ENCODE results near the gene LGALS8. TPM values are rescaled to one million over a fixed set of nuclear protein-coding genes. Genes with fewer than 3 reads are reported as not detected.
A peak's percentile ranks its signal among the peaks of the same experiment; 100 is the strongest.

The LGALS8 gene
- total RNA-seq, 1 donor from 2014 or later: 23.3 TPM

DNA sequence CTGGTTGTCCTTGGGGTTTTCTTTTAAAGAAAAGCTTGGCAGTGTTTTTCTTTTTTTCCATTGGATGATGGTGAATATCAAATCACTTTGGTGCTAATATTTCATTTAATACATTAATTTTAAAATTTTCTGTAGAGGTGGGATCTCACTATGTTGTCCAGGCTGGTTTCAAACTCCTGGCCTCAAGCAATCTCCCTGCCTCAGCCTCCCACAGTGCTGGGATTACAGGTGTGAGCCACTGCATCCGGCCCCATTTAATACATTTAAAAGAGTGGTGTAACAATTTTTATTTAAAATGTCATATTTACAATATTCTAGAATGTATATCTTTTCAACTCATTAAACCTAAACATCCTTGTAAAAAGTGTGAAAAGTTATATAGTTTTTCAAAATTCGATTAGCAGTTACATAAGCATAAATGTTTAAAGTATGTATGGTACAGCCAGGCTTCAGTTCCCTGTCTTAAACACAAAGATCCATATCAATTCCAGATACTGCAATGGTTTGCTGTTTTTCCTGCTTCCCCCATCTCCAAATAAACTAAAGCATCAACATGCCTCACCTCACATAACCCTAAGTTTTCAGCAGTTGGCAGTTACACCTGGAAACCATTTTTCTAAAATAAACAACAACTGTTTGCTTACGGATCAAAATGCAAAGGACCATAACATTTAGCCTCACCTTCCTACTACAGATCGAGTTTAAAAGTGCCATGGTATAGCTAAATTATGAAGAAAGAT lies 8.9 kb upstream of the LGALS8 start:
- DNase-seq (ENCODE audit: low read depth, low spot score): no peak
- Mint-ChIP-seq H3K27ac (ENCODE audit: unreplicated experiment) (no peak overlapping the region), H3K9me3 (no peaks in the 10 kb centered on the region), H3K36me3 (ENCODE audit: low read depth) (no peaks in the 10 kb centered on the region), H3K4me1 (no peaks in the 10 kb centered on the region), H3K27me3 (ENCODE audit: low read depth) (no peaks in the 10 kb centered on the region), H3K4me3 (no peak overlapping the region)
- TF ChIP-seq, protein P1, sequence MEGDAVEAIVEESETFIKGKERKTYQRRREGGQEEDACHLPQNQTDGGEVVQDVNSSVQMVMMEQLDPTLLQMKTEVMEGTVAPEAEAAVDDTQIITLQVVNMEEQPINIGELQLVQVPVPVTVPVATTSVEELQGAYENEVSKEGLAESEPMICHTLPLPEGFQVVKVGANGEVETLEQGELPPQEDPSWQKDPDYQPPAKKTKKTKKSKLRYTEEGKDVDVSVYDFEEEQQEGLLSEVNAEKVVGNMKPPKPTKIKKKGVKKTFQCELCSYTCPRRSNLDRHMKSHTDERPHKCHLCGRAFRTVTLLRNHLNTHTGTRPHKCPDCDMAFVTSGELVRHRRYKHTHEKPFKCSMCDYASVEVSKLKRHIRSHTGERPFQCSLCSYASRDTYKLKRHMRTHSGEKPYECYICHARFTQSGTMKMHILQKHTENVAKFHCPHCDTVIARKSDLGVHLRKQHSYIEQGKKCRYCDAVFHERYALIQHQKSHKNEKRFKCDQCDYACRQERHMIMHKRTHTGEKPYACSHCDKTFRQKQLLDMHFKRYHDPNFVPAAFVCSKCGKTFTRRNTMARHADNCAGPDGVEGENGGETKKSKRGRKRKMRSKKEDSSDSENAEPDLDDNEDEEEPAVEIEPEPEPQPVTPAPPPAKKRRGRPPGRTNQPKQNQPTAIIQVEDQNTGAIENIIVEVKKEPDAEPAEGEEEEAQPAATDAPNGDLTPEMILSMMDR (conservative IDR thresholded peaks at IDR 0.05): no peak

DNA sequence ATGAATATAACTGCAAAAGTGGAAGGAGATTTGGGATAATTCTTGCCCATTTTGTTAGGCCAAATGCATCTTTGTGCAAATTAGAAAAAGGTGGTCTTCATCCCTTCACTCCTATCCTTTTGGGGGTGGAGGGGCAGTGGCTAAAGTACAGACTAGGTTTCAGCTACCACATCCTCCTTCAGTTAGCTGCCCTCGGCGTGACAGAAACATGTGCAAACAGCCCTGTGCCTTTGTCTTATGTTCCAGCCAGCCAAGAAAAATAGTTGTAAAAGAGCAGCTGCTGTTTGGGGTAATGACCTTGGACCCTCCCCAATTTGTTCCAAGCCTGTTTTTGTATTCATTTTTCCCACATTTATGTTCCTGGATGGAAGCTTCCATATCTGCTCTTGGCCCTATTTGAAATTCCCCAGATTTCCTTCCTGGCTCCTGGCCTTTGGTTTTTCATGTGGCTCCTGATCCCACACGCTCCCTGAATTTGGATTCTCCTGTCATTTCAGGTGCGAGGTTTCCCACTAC lies 8.3 kb upstream of the LGALS8 start:
- no peak overlapping the region for H3K27ac Mint-ChIP-seq (ENCODE audit: unreplicated experiment)
- TF ChIP-seq, protein P1 (conservative IDR thresholded peaks at IDR 0.05): no peak

DNA sequence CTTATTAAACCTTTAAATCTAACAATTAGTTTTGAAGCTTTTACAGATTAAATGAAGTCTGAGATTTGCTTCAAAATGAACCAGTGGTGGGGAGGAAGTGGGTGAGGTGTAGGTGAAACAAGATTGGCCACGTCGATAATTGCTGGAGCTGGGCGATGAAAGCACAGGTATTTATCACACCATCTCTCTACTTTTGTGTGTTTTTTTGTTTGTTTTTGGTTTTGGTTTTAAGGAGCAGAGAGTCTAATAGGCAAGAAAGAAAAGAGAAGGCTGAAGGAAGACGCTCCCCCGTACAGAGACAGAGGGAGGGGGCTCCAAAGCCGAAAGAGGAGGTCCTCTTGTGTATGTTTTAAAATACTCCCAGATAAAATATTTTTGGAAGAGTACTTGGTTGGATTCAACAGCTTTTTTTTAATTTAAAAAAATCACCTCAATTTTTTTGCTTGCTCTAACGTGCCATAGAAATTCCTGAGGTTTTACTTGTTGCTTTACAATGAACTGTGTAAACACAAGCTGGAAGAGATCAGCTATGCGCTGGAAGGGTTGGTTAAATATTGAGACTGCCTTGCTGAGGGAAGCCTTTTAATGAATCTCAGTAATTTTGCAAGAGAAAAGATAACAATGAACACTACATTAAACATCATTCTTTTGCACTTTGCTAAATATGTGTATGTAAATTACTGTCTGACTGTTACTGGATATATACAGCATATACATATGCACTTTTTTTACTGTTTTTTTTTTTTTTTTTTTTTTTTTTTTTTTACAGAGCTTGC lies 6.7 kb upstream of the LGALS8 start:
- Mint-ChIP-seq H3K9me3 (no peaks in the 10 kb centered on the region), H3K4me3 (peak overlapping the region; percentile 18), H3K27ac (ENCODE audit: unreplicated experiment) (no peak overlapping the region), H3K36me3 (ENCODE audit: low read depth) (no peaks in the 10 kb centered on the region), H3K27me3 (ENCODE audit: low read depth) (no peaks in the 10 kb centered on the region), H3K4me1 (no peaks in the 10 kb centered on the region)
- TF ChIP-seq, protein P1 (conservative IDR thresholded peaks at IDR 0.05): no peak
- DNase-seq (ENCODE audit: low read depth, low spot score): no peak

More for the DNA sequence above, 8.3 kb upstream of the LGALS8 start:
- Mint-ChIP-seq H3K27me3 (ENCODE audit: low read depth) (no peaks in the 10 kb centered on the region), H3K4me3 (no peak overlapping the region), H3K4me1 (no peaks in the 10 kb centered on the region), H3K36me3 (ENCODE audit: low read depth) (no peaks in the 10 kb centered on the region), H3K9me3 (no peaks in the 10 kb centered on the region)
- no peak for DNase-seq (ENCODE audit: low read depth, low spot score)

DNA sequence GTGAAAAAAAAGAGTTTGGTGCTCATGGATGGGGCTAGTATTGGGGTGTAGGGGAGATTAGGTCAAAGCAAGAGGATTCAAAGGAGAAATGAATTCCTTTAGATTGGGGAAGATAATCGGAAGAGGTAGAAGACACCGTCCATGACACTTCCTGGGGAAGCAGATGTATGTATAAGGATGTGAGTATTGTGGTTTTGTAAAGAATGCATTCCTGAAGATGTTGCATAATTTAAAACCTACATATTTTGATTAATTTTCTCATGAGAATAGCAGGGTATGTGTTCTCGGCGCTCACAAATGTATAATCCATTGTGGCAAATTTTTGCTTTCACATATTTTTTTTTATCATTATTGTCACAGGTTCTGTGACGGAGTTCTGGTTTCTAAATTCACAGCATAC lies 5.5 kb upstream of the LGALS8 start:
- H3K36me3 Mint-ChIP-seq (ENCODE audit: low read depth): no peaks in the 10 kb centered on the region
- peak overlapping the region; percentile 39 for H3K27ac Mint-ChIP-seq (ENCODE audit: unreplicated experiment)
- peaks cover 5% of the 10 kb centered on the region for H3K4me1 Mint-ChIP-seq
- H3K9me3 Mint-ChIP-seq: no peaks in the 10 kb centered on the region
- TF ChIP-seq, protein P1 (conservative IDR thresholded peaks at IDR 0.05): no peak
- H3K27me3 Mint-ChIP-seq (ENCODE audit: low read depth): no peaks in the 10 kb centered on the region
- DNase-seq (ENCODE audit: low read depth, low spot score): no peak
- no peak overlapping the region for H3K4me3 Mint-ChIP-seq

DNA sequence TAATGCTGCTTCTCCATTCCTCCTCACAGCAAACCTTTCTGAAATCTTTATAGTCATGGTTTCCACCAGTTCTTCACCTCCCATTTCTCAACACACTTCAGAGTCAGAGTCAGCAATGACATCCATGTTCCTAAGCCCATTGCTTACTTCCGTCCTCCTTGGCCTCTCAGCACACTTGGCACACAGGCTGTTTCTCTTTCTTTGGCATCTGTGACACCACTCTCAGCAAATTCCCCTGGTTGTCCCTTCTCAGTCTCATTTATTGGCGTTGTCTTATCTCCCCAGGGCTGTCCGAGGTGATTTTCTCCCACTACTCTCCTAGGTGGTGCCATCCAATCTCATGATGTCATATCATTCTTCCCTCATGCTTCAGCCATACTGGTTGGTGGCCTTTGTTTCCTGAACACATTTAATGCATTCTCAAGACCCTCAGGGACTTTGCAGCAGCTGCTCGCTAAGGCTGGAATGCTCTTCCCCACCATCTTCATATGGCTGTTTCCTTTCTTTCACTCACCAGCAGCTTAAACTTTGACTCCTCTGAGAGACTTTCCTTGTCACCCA lies 3.3 kb upstream of the LGALS8 start:
- Mint-ChIP-seq H3K36me3 (ENCODE audit: low read depth) (no peaks in the 10 kb centered on the region), H3K27me3 (ENCODE audit: low read depth) (no peaks in the 10 kb centered on the region), H3K27ac (ENCODE audit: unreplicated experiment) (no peak overlapping the region), H3K4me3 (no peak overlapping the region), H3K4me1 (peaks cover 15% of the 10 kb centered on the region), H3K9me3 (no peaks in the 10 kb centered on the region)
- DNase-seq (ENCODE audit: low read depth, low spot score): no peak
- TF ChIP-seq, protein P1 (conservative IDR thresholded peaks at IDR 0.05): no peak

Measured in neural crest cell (in vitro differentiated cells).